Muscle of back (tissue), 11 donors: ENCODE data around the gene LEF1. TPM values are rescaled to one million over a fixed set of nuclear protein-coding genes. Genes with fewer than 3 reads are reported as not detected.
"Not testable (repeated sequence)": the region's sequence is repeated elsewhere in the genome, so short reads cannot be mapped to it uniquely, and the experiment has no call there.

ENCODE experiments used
- DNase-seq, 3 donors: peaks; one replicate each; pipeline versions ENCODE4 v3.0.0 to v3.0.0-alpha.2; 2013
- polyA plus RNA-seq, 10 donors: library from polyadenylated mRNA; unstranded; fragments of 120-200 nt; gene quantifications; one replicate each; pipeline ENCODE4 v1.2.1, GENCODE V29; 2013; ENCODE audit not compliant: insufficient read length in 10 of 10

The LEF1 gene
- polyA plus RNA-seq, 10 donors: 3.7 to 68.0 (median 7.0) TPM

- DNase-seq: no peak
Measured at GRCh38 chr4:108060686-108061321, 107.9 kb downstream of the LEF1 start.

GRCh38 chr4:108060164-108060563 is 108.6 kb downstream of the LEF1 start:
- peak; percentile 29 to 57 (median 35) for DNase-seq

DNA sequence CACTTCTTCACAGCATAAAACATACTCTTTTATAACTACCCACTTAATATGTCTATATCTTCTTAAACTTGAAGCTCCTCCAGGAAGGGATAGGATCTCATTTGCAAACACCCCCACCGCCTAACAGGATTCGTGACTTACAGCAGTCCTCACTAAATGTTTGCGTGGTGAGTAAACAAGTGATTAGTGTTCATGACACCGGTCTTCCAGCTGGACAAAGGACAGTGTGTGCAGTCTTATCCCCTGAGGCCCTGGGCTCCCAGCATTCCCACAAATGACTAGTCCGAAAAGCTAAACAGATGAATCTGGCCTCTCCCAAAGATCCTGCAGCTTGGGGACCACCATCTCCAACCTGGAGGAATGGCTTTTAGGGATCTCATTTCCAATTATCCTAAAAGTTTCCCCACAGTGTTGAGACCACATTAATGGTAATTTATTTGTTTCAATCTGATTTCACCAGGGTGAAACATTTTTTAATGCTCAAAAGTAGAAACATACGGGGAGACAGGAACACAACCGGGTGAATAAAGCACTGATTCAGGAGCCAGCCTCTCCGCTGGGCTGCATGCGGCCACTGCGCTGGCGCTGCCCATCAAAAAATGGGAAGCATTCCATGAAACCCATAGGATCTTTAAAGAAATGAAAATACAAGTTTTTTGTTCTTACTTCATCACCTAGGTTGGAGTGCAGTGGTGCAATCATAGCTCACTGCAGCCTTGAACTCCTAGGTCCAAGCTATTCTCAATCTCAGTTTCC is 109.9 kb downstream of the LEF1 start:
- DNase-seq: no peak

DNA sequence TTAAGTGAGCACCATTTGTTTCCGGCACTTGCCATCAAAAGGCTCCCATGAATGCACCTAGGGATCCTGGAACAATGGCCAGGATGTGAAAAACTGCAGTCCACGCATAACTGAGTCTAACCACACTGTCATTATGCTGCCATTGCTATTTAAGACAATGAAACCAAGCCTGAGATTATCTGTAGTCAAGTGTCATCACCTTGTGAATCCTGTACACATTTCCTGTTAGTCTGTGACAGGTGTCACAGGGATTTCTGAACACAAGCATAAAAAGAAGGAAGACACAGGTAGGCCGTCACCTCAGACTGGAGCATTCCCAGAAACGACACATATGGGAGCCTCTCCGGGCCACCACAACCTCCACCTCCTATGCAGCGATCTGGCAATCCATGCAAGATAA is 112.3 kb downstream of the LEF1 start:
- no peak for DNase-seq

DNA sequence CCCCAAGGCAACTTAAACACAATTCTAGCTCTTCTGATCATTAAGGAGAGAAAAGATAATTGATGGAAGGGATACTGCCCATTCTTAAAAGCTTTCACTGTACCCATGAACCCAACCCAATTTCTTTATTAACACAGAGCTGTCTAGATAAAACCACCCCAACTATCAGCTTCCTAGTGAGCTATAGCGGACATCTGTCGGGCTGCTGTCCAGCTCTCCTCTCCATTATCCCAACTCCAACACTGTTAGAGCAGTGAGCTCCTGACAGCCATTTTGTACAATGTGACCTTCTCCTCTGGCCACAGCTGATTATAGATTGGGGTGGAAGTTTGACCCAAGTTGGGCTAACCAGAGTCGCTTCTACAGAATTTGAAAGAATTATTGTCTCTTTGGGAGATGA is 112.9 kb downstream of the LEF1 start:
- DNase-seq: no peak

GRCh38 chr4:108054025-108054638 is 114.6 kb downstream of the LEF1 start:
- no peak for DNase-seq

DNA sequence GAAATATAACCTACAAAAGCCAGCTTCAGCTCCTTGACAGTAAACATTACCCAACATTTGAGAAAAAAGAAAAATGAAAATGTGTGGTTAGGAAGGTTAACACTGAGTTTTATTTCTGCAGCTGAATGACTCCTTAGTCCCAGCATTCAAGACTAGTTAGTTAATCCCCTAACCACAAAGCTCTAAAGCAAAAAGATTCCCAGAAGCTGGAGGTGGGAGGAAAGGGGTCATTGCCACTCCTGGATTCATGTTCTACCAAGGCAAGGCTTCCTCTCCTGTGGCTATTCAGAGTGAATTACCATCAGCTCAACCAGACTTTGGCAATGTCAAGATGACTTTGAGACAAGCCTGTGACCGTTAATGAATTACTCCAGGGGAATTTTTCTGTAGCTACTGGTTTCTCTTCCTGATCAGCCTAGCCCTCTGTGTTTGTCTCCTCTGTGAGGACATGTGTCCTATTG is 115.5 kb downstream of the LEF1 start:
- no peak for DNase-seq

DNA sequence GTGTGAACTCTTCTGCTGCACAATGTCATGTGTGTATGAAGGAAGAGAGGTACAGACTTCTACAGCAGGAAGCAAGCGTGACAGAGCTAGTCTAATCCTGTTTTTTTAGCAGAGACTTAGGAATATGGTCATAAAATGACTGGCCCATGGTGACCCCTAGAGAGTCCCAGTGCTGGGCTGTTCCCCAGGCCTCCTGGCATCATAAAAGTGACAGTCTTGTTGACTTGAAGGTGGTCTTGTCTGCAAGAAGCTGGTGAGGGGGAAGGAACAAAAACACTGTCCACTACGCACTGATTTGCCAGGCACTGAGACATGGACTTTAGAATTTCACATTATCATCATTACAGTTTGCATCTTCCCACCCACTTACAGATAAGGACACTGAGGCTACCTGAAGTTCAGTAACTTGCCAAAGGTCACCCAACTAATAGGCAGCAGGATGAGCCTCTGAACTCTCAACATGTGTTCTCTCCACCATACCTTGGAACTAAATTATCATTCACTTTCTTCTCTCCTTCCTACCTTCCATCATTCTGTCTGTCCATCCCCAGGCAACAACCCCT is 116.1 kb downstream of the LEF1 start:
- no peak for DNase-seq

DNA sequence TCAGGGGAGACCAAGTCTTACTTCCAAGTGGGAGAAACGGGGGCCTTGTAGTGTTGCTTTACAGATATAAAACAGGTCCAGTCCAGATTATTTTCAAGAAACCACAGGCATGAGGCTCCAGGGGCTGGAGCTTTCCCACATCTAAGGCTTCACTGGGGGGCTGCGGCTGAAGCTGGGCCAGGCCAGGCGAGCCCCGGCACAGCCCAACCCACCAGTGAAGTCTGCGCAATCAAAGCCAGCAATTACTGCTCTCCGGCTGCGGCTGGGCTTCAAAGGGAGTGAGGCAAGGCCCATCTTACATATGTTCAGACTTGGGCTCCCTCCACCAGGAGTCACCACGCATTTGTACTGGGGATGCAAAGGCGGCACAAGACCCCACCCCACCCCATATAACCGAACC is 117.4 kb downstream of the LEF1 start:
- DNase-seq: no peak

GRCh38 chr4:108050166-108051111 is 118.3 kb downstream of the LEF1 start:
- not testable (repeated sequence) for DNase-seq

DNA sequence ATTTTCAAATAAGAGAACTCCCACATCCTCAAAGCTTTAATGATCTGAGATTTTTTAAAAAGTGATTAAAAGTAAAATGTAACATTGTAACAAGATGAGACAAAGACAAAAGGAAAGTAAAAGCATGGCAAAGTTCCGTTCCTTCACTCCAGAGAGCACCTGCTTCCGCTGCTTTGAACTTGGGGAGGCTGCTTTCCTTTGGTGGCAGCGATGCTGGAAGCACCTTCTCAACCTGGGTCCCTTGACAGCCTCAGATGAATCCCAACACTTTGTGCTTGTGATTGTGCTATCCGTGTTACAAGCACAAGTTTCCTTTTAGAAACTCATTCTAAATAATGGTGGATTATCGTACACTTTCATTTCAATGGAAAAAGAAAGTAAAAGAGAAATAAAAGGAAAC is 119.3 kb downstream of the LEF1 start:
- DNase-seq: no peak

- DNase-seq: no peak
Measured at GRCh38 chr4:108048997-108049396, 119.7 kb downstream of the LEF1 start.

- peak in 1 of 3 donors; percentile 22 for DNase-seq
Measured at GRCh38 chr4:108048157-108048556, 120.6 kb downstream of the LEF1 start.

GRCh38 chr4:108047199-108047598 is 121.5 kb downstream of the LEF1 start:
- no peak for DNase-seq

DNA sequence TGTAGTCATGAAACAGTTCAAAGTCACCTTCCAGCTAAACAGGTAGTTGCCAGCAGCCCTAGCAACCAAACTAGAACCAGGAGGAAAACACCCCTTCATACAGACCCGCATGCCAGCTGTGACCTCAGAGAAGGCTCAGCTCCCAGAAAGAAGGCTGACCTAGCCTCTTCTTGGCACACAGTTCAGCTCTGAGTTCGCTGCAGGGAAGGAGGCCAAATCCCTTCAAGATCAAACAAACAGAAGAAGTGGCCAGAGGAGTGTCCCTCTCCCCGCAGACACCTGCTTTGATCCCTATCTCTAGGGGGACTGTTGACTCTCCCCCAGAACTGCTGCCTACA is 123.1 kb downstream of the LEF1 start:
- DNase-seq: peak; percentile 14 to 71 (median 70)

- DNase-seq: no peak
Measured at GRCh38 chr4:108044951-108045686, 123.6 kb downstream of the LEF1 start.

- no peak for DNase-seq
Measured at GRCh38 chr4:108043526-108043925, 125.2 kb downstream of the LEF1 start.

GRCh38 chr4:108042927-108043326 is 125.8 kb downstream of the LEF1 start:
- DNase-seq: no peak

GRCh38 chr4:108037884-108038283 is 130.8 kb downstream of the LEF1 start:
- DNase-seq: no peak

DNA sequence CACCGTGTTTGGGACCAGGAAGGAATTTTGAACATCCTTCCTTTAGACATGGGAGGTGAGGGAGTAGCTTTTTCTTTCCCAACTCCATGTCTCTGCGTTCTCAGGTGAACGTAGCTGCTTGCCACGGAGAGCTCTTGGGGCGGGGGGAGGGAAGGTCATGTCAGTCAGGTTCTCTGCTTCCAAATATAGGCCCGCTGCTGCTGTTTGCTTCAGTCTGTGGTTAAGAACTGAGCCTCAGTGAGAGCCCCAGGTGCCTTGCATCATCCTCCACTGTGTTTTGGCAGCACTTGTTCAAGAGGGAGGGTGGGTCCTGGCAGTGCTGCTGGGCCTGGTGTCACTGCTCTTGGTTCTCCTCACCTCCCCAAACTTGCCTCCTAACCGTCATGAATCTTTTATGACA is 132.5 kb downstream of the LEF1 start:
- no peak for DNase-seq

- no peak for DNase-seq
Measured at GRCh38 chr4:108035691-108036090, 133.0 kb downstream of the LEF1 start.
